Measurements from ENCODE around the gene GPR137B.

DNA sequence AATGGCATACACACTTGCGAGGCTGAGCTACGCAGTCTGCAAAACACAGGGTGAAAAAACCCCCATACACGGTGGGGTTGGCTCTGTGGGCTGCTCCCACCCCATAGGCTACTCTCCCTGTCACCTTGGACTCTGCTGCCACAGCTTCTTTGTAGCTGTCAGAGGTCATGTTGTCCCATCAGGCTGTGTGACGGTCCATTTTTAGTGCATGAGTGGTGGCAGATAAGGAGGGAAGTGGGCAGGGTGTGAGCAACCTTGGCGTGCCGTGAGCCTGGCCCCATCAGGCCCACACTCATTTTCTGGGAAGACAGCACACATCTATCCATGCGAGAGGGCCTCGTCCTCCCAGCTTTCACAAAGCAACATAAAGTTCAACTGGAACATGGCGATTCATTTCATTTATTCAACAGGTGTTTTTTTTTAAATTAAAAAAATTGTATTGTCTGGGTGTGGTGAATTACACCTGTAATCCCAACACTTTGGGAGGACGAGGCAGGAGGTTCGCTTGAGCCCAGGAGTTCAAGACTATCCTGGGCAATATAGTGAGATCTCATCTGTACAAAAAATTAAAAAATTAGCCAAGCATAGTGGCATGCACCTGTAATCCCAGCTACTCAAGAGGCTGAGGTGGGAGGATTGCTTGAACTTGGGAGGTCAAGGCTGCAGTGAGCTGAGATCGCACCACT is 9.5 kb downstream of the GPR137B start:
- TF ChIP-seq POLR2AphosphoS5 (IDR thresholded peaks at IDR 0.05; ENCODE audit: low read depth), result no peak
- TF ChIP-seq, protein P1, sequence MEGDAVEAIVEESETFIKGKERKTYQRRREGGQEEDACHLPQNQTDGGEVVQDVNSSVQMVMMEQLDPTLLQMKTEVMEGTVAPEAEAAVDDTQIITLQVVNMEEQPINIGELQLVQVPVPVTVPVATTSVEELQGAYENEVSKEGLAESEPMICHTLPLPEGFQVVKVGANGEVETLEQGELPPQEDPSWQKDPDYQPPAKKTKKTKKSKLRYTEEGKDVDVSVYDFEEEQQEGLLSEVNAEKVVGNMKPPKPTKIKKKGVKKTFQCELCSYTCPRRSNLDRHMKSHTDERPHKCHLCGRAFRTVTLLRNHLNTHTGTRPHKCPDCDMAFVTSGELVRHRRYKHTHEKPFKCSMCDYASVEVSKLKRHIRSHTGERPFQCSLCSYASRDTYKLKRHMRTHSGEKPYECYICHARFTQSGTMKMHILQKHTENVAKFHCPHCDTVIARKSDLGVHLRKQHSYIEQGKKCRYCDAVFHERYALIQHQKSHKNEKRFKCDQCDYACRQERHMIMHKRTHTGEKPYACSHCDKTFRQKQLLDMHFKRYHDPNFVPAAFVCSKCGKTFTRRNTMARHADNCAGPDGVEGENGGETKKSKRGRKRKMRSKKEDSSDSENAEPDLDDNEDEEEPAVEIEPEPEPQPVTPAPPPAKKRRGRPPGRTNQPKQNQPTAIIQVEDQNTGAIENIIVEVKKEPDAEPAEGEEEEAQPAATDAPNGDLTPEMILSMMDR (conservative IDR thresholded peaks at IDR 0.05; ENCODE audit: low read depth in 2 of 2), result no peak
- no peak for TF ChIP-seq EZH2 (IDR thresholded peaks at IDR 0.05; ENCODE audit: low read depth, unreplicated experiment)
- TF ChIP-seq, protein P2, sequence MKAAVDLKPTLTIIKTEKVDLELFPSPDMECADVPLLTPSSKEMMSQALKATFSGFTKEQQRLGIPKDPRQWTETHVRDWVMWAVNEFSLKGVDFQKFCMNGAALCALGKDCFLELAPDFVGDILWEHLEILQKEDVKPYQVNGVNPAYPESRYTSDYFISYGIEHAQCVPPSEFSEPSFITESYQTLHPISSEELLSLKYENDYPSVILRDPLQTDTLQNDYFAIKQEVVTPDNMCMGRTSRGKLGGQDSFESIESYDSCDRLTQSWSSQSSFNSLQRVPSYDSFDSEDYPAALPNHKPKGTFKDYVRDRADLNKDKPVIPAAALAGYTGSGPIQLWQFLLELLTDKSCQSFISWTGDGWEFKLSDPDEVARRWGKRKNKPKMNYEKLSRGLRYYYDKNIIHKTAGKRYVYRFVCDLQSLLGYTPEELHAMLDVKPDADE (IDR thresholded peaks at IDR 0.05), result no peak
- TF ChIP-seq, protein P3, sequence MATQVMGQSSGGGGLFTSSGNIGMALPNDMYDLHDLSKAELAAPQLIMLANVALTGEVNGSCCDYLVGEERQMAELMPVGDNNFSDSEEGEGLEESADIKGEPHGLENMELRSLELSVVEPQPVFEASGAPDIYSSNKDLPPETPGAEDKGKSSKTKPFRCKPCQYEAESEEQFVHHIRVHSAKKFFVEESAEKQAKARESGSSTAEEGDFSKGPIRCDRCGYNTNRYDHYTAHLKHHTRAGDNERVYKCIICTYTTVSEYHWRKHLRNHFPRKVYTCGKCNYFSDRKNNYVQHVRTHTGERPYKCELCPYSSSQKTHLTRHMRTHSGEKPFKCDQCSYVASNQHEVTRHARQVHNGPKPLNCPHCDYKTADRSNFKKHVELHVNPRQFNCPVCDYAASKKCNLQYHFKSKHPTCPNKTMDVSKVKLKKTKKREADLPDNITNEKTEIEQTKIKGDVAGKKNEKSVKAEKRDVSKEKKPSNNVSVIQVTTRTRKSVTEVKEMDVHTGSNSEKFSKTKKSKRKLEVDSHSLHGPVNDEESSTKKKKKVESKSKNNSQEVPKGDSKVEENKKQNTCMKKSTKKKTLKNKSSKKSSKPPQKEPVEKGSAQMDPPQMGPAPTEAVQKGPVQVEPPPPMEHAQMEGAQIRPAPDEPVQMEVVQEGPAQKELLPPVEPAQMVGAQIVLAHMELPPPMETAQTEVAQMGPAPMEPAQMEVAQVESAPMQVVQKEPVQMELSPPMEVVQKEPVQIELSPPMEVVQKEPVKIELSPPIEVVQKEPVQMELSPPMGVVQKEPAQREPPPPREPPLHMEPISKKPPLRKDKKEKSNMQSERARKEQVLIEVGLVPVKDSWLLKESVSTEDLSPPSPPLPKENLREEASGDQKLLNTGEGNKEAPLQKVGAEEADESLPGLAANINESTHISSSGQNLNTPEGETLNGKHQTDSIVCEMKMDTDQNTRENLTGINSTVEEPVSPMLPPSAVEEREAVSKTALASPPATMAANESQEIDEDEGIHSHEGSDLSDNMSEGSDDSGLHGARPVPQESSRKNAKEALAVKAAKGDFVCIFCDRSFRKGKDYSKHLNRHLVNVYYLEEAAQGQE (IDR thresholded peaks at IDR 0.05; ENCODE audit: unreplicated experiment), result no peak
- TF ChIP-seq JUNB (IDR thresholded peaks at IDR 0.05; ENCODE audit: unreplicated experiment), result no peak
- no peak for TF ChIP-seq EZH2phosphoT487 (IDR thresholded peaks at IDR 0.05; ENCODE audit: unreplicated experiment)
- no peak for TF ChIP-seq CREB1 (CRISPR knock-in tag; IDR thresholded peaks at IDR 0.05; ENCODE audit: low read depth)
- no peak for TF ChIP-seq STAT1 (IDR thresholded peaks at IDR 0.05; ENCODE audit: unreplicated experiment)
- no peak for TF ChIP-seq ZNF331 (CRISPR knock-in tag; IDR thresholded peaks at IDR 0.05; ENCODE audit: low read depth)
- no peak for TF ChIP-seq NANOG (IDR thresholded peaks at IDR 0.05; ENCODE audit: borderline replicate concordance)
